Measurements from ENCODE around the gene COL13A1. TPM values are rescaled to one million over a fixed set of nuclear protein-coding genes. Genes with fewer than 3 reads are reported as not detected.

COL13A1 gene
- total and polyA plus RNA-seq, 2 of the 8 experiments (the other 6 are each of a cell fraction or from before 2014, with no cell fraction given): 2.6 to 5.2 TPM

- TF ChIP-seq CHD7 (IDR thresholded peaks at IDR 0.05; ENCODE audit: insufficient replicate concordance, low read length) (no peak), HDAC2 (IDR thresholded peaks at IDR 0.05; ENCODE audit: borderline replicate concordance in 1 of 2, low read depth in 2 of 2, low read length in 2 of 2) (no peak), RAD21 (IDR thresholded peaks at IDR 0.05 in 1 of 2, conservative IDR thresholded peaks at IDR 0.05 in 1 of 2; ENCODE audit: low read depth in 2 of 2, low read length in 2 of 2) (no peak), YY1 (IDR thresholded peaks at IDR 0.05; ENCODE audit: low read depth, low read length) (no peak), HDAC6 (IDR thresholded peaks at IDR 0.05; ENCODE audit: low read depth, low read length) (no peak), CBX8 (IDR thresholded peaks at IDR 0.05; ENCODE audit: borderline replicate concordance, low read depth, low read length) (no peak)
Measured at GRCh38 chr10:69872323-69872722, 70.6 kb downstream of the COL13A1 start (continued).

Measured in H1 (cell line).